ENCODE results near the gene VAV2.
A peak's percentile ranks its signal among the peaks of the same experiment; 100 is the strongest.
"Not testable (repeated sequence)": the region's sequence is repeated elsewhere in the genome, so short reads cannot be mapped to it uniquely, and the experiment has no call there.

Gene VAV2

DNA sequence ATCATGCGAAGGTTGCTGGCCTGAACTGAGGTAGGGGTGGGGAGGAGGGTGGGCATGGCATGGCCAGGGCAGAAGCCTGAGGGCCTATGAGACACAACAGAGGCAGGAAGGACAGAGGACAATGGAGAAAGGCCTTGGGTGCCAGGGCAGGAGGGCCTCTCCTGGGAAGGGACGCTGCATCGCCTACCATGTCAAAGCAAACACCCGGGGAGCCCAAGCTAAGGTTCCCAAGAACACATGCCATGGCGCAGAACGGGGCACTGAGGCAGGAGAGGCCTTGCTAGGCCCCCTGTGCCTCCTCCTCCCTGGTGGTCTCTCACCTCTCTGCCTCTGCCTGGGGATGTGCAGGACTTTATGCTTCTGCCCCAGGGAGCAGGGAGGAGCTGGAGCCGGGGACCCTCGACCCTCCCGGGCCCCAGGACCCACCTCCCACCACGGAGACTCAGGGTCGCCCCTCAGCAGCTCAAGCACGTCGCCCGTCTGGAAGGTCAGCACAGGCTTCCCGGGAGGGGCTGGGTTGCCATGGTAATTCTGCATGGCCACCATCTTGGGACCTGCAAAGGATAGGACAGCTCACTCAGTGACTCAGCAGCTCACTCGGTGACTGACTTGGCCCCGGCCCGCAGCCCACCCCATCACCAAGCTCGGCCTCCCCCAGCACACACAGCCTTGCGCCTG is 213.6 kb downstream of the VAV2 start:
- no peak for DNase-seq

DNA sequence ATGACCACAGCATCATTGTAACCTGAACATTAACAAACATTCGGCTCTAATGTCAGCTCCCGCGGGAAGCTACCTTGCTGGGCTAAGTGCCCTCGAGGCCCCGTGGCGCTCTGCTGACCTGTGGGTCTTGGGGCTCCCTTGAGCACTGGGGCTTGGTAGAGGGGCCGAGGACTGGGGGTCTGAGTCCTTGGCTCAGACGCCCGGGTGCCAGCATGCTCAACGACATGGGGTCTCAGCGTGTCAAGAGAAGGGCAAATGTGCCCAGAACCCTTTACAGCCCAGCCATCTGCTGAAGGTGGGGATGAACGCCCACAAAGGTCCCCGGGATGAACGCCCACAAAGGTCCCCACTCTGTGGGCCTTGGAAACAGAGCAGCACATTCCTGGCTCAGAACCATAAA is 214.3 kb downstream of the VAV2 start:
- DNase-seq, result no peak

DNA sequence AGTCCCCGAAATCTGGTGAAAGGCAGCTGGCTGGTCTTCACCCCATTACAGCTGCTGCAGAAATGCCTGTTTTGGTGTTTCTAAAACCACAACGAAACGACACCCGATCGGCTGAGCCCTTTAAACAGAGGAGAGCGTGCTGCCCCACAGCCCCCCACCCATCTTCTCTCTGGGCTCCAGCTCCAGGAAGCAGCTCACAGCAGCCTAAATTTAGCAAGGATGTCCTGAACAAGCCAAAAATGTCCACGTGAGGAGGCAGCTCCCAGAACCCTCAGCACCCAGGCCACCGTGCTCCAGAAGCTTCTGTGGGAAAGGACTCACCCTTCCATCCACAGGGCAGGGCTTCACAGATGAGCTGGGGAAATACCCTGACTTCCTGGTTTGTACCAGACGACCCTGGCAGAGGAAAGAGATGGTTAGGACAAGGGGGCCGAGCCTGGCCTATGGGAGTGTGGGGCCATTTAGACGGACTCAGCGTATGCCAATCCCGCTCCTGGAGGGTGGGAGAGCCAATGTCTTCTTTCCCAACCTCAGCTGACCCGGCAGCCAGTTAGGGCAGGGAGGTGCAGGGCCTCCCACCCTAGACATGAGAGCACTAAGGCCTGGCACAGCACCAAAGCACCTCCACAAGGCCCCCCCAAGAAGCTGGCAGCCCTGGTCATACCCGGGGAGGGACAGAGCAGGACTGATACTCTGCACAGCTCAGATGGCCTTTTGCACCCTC is 214.9 kb downstream of the VAV2 start:
- no peak for DNase-seq

DNA sequence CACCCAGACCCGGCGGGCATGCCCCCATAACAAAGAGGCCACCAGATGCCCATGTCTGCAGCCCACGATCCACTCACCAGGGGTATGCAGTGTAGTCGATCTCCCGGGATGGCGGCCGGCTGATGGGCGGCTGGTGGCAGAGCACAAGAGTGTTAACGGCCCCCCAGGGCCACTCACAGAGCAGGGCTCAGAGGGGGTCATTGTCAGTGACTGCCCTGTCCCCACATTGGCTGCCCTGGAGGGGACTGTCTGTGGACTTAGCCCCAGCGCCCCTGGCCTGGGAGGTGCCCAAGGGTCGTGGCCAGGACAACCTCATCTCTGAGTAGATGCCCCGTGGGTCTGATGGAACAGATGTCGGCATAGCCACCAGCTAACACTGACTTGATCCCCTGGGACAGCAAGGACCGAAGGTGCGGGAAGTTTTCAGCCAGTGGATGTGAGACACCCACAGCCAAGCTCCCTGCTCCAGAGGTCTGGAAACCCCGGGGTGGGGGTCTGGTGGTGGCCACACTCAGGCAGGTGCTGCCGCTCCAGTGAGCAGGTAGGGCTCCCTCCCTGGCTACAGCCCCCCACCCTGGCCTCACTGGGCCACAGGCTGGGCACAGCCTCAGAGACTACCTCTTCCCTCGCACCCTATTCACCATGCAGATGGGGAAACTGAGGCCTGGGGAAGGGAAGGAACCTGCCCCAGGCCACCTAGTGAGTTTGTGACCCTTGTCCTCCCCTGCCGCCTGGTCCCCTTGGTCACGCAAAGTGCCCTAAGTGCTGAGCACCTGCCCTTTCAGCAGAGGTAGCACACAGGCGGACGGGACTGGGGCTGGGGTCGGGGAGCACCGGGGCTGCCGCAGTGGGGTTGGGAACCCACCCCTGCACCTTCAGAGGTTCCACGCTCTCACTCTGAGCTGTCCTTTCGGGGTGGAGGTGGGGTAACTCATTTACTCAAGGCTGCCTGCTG is 215.9 kb downstream of the VAV2 start:
- DNase-seq, result no peak

DNA sequence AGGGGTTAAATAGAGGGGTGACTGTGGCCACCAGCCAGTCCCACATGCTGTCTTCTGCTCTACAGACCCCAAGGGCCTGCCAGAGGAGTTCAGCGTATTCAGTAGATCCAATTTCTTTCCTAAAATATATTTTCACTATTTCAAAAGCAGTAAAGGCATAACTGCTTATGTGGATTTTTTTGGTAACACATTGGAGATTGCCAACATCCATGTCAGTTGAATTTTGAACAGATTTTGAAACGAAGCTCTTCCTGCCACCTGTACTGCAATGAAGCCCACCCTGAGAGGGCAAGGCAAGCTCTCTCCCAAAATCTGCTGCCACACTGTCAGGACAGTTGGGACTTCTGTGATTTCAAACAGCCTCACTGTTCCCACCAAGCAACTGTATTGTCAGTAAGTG is 216.8 kb downstream of the VAV2 start:
- DNase-seq, result no peak

DNA sequence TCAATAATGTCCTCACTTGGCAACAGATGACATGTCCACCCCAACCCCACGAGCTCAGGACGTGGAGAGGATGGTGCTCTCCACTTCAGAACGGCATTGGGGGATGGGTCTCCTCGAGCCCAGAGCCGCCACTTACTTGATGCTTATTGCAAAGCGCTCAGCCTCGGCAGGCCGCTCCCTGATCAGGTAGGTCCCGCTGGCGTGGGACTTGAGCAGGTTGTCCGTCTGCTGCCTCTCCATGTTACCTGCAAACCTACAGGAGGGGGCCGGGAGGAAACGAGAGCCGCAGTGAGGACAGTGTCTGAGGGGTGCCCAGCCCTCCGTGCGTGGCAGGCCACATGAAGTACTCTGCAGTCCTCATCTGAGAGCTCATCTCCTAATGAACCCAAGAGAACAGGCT is 217.3 kb downstream of the VAV2 start:
- no peak for DNase-seq

DNA sequence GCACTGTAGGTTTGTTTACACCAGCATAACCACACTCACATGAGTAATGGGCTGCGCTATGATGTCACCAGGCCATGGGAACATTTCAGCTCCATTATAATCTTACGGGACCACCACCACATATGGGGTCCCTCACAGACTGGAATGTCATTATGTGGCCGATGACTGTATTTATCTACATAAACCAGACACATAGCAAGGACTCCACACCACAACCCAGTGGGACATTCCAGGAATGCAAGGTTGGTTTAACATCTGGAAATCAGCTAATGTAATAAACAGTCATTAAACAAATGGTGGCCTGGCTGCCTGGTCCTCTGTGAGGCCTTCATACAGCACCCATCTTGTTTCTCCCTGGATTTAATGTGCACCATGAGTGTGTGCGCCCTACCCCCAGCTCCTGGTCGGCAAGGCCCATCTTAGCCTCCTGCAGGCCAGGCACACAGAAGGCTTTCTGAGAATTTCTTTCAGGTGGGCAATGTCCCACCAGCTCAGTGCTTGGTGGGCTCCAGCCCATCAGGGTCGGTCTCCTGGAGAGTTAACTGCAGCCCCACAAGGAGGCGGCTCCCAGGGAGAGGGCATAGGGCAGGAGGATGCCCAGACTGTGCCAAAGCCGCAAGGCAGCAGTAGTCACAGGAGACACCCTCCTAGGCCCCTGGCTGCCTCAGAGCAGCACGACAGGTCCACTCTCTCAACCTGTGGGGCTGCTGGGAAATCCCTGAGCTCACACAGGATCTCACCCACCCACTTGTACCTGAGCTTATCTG is 218.1 kb downstream of the VAV2 start:
- no peak for DNase-seq

DNA sequence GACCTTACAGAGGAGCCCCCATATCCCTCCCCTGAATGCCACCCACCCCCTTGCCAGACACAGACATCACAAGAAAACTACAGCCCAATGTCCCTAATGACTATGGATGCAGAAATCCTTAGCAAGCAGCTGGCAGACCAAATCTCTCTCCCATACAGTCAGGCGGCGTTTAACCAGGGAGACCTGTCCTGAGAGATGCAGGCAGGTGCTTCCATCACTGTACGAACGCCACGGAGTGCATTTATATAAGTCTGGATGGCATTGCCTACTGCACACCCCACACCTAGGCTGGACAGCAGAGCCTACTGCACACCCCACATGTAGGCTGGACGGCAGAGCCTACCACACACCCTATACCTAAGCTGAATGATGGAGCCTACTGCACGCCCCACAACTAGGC is 219.5 kb downstream of the VAV2 start:
- no peak for DNase-seq

DNA sequence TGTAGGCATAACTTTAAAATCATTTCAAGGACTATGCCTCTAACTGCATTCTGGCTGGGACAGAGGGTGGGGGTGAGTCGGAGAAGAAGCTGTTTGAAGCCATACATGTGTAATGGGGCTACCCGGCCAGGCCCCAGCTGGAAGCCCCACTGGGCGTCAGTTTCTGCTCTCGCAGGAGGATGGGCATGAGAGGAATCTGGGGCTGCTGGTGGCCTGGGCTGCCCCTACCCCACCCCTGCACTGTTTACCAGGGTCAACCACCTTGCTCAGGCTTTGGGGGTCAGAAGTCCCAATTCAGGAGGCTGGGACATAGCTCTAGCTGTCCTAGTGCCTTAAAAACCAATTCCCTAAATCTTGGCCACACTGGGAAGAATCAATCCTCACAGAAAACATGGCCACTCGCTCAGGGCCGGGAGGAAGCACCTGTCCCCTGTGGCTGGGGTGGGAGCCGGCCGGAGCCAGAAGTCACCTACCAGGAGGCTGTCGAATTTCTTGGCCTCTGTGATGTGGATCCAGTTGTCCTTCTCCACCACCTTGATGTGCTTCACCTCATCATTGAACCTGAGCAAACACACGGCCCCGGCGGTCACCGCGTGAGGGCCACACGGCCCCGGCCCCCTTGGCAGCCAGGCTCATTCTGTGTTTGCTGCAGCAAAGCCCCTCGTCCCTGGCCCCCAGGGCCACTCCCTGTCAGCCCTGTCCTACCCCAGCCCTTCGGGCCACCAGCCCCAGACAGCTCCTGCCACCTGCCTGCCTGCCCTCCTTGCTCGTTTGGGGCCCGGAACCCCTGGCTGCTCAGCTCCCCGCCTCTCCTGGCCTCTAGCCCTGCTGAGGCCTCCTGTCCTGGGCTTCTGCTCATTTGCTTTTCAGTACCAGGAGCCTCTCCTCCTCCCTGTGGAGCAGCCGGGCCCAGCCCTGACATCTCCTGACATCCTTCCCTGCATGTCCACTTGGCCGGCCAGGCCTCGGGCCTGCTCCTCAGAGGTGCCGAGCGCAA is 220.3 kb downstream of the VAV2 start:
- no peak for DNase-seq

DNA sequence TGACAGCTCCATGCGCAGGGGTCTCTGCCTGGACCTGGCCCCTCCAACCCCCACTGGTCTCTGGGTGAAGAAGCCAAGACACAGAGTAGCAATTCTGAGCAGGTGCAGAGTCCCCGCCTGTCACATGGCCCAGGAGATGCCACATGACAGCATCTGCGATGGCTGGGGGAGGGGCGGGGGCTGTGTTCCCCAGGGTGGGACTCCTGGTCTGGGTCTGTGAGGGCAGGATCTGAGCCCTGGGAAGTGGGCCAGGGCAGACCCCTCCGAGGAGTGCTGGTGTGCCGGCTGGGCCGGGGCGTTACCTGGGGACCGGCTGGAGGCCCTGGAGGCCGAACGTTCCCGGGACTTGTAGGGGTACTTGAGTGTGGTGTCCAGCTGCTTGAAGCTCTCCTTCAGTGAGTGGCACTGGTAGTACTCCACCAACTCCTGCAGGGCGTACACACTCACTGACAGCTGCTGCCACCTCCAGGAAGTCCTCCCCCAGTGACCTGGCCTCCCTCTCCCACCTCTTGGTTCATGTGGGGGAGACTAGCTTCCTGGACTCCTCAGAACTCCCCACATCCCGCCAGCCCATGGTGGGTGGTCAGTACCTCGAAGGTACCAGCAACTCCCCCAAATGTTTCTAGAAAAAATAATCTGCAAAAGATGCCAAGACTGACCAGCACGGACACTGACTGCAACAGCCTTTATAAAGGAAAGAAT is 221.9 kb downstream of the VAV2 start:
- no peak for DNase-seq

DNA sequence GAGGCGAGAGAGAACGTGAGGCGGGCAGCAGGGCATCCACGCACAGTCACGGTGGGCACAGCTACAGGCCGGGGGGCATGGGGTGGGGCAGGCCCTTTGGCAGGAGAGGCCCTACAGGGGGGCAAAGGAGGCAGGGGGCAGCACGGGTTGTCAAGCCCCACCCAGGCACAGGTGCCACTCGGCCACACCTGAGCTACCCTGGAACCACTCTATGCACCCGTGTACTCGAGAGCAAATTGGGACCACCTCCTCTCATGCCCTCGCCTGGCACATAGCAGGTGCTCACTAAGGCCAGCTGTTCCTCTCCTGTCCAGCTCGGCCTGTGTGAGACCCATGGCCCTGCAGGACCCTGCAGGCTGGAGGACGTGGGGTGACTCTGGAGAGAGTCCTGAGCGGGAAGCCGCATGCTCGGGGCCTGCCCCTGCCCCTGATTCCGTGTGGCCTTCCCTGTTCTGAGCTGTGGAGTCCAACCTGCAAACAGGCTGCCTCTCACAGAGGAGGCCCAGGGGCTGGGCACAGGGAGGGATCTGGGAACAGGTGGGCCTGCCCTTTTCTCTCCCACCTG is 222.5 kb downstream of the VAV2 start:
- DNase-seq, result no peak

DNA sequence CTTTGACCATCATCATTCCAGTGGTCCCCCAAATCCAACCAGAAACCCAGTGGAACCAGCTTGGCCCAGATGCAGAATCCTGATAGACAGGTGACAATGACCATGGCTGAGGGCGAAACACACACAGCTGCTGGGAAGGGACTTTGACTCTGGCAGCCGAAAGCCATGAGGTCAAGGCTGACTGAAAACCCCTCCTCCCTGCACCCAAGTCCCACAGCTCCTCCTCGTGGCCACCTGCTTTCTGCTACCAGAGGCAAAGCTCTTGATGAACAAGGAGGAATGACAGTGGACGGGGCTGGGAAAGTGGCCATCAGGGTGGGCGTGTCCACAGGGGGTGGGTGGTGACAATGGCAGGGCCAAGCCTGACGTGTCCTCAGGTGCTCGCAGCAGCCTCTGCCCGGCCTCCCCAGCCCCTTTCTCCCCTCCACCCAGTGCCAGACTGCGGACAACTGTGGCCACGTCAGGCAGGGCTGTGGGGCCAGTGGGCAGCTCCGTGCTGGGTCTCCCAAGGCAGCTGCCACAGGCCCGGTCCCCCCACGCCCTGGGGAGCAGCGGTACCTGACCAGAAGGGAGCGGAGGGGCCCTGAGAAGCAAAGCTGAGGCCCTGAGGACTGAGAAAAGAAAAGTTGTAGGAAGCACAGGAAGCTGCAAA is 223.1 kb downstream of the VAV2 start:
- DNase-seq, result peak; percentile 29

DNA sequence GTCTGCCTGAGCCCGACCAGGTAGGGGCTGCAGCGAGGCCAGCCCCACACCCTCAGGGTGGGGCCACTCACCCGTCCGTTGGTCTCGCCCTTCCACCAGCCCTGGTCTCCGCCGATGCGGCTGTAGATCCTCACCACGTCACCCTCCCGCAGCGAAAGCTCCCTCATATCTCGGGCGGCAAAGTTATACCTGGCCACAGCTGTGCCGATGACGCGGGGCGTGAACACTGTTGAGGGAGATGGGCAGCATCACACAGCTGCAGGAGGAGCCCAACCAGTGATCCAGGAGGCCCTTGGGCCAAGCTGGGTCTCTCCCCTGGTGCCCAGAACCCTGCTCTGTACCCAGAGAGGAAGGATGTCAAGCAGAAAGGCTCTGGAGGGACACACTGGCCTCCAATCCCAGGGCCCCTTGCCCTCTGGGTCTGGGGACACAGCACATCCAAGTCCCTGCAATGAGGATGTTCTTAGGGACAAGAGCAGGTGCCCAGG is 223.7 kb downstream of the VAV2 start:
- DNase-seq, result peak; percentile 2

DNA sequence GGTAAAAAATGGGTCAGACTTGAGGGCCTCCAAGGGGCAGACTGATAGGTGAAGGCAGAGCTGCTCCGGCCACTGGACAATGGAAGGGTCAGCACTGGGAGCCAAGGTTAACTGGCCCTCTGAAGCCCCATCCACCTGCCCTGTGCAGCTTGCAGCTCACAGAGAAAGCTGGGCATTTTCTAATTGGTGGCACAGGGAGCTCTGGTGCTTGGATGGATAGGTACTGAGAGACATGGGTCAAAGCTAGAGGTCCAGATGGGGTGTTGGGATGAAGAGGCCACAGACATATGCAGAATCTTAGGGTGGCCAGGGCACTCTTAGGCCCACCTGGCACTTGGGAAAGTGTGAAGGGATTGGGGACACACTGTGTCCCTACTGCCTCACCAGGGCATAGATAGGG is 224.5 kb downstream of the VAV2 start:
- DNase-seq, result peak; percentile 4

DNA sequence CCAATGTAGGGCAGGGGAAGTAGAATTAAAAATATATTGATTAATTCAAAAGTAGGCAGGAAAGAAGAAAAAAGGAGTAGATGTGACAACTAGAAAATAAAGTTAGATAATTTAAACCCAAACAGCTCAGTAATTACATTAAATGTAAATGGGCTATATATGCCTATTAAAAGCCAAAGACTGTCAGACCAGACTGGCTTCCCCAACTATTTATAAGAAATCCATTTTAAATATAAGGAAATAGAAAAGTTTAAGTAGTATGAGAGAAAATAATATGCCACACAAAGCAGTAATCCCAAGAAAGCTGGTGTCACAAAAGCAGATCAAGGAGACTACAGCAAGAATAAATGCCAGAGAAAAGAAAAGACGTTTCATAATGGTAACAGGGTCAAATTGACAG is 225.1 kb downstream of the VAV2 start:
- DNase-seq, result no peak

DNA sequence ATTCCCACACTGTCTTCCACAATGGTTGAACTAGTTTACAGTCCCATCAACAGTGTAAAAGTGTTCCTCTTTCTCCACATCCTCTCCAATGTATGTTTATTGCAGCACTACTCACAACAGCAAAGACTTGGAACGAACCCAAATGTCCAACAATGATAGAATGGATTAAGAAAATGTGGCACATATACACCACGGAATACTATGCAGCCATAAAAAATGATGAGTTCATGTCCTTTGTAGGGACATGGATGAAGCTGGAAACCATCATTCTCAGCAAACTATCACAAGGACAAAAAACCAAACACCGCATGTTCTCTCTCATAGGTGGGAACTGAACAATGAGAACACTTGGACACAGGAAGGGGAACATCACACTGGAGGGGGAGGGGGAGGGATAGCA is 225.9 kb downstream of the VAV2 start:
- DNase-seq, result not testable (repeated sequence)

DNA sequence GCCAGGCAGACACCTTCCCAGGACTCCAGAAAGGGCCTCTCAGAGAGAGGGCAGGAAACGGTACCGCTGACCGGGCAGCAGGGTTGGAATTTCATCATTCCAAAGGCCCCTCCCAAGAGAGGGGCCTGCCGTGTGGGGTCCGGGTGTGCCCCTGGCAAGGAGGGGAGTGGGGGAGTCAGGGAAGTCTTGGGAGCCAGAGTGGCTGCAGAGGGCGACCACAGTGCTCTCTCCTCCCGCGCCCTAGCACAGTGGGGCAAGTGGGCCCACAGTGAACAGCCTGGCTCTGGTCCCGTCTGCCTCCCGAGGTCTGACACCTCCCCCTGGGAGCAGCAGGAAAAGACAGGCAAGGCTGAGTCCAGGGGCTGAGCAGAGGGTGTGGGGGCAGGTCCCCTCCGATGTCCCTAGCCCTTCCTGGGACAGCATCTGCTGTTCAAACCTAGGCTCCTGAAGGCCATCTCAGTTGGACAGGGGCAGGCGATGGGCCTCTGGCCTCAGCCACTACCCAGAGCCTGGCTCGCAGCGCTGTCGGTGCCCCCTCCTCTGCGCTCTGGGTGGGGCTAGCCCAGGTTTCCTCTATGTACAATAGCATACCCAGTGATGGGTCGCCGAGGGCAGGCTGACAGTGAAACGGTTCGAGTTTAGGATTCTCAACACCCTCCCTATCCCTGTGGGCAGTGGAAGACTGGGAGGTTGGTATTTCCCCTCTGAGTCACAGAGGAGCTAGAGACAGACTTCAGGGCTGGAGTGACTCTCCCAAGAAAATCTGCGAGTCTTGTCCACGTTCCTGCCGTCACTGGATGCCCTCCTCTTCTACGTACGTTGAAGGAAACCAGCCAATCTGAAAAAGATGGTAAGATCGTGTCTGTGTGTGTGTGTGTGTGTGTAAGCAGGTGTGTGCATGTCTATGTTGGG is 228.6 kb downstream of the VAV2 start:
- peak; percentile 2 for DNase-seq

DNA sequence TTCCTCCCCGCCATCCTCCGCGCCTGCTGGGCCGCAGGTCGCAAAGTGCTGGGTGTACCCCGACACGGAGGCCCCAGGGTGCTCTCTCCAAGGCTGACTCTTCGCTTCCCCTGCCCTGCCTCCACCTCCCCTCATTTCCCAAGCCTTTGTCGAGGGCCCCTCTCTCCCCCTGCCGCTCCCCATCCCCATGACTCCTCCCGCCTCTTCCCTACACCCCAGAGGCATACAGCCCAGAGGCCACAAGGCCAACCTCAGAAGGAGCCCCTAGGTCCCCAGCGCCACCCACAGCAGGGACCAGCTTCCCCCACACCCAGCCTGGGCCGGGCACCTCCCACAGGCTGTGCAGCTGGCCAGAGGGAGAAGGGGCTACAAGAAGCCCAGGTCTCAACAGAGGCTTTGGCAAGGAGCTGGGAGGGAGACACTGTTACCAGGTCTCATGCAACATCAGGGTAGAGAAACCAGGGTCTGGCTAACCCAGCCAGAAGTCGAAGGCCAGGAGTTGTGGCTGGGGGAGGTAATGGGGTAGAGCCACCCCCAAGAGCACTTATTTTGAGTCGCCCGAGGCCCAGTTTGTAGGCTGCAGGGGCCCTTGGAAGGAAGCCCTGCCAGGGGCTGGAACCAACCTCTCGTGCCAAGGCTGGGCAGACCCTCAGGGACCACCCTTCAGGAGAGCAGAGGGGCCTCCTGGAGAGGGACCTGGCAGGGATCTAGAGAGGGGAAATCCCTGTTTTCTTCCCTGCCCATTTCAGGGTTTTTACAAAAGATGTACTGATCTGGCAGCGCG is 229.4 kb downstream of the VAV2 start:
- peak; percentile 6 for DNase-seq
